CD4-positive, alpha-beta T cell treated with Interleukin-15 for 4 hours (primary cell): ENCODE measurements around the gene ARL15.

Experiments
- DNase-seq: peaks from one replicate; pipeline ENCODE4 v3.0.0-alpha.2; 2020; ENCODE audit warnings: low spot score

The ARL15 gene

GRCh38 chr5:54022223-54022622, 288.1 kb downstream of the ARL15 start:
- no peak for DNase-seq

- DNase-seq = no peak
These were observed 288.8 kb downstream of the ARL15 start for GRCh38 chr5:54021431-54022164.

GRCh38 chr5:54018438-54018837, 291.9 kb downstream of the ARL15 start:
- no peak for DNase-seq

- no peak for DNase-seq
These were observed 292.8 kb downstream of the ARL15 start for GRCh38 chr5:54017580-54017979.

GRCh38 chr5:54013556-54014194, 296.7 kb downstream of the ARL15 start:
- peak; percentile 7 for DNase-seq

- no peak for DNase-seq
These were observed 300.5 kb downstream of the ARL15 start for GRCh38 chr5:54009828-54010227.

GRCh38 chr5:54009357-54009756, 301.0 kb downstream of the ARL15 start:
- no peak for DNase-seq

- DNase-seq = no peak
These were observed 302.3 kb downstream of the ARL15 start for GRCh38 chr5:54007827-54008777.

GRCh38 chr5:54004697-54005096, 305.7 kb downstream of the ARL15 start:
- no peak for DNase-seq

- DNase-seq = no peak
These were observed 307.6 kb downstream of the ARL15 start for GRCh38 chr5:54002779-54003178.

- DNase-seq = no peak
These were observed 308.2 kb downstream of the ARL15 start for GRCh38 chr5:54001976-54002775.

GRCh38 chr5:54000011-54000410, 310.4 kb downstream of the ARL15 start:
- no peak for DNase-seq

GRCh38 chr5:53997736-53998627, 312.4 kb downstream of the ARL15 start:
- no peak for DNase-seq

- DNase-seq = no peak
These were observed 314.4 kb downstream of the ARL15 start for GRCh38 chr5:53996008-53996407.

- DNase-seq = no peak
These were observed 316.2 kb downstream of the ARL15 start for GRCh38 chr5:53994148-53994547.

- no peak for DNase-seq
These were observed 318.4 kb downstream of the ARL15 start for GRCh38 chr5:53991942-53992341.

GRCh38 chr5:53987101-53987500, 323.3 kb downstream of the ARL15 start:
- DNase-seq = no peak

- no peak for DNase-seq
These were observed 324.6 kb downstream of the ARL15 start for GRCh38 chr5:53985796-53986195.

GRCh38 chr5:53984971-53985370, 325.4 kb downstream of the ARL15 start:
- no peak for DNase-seq

- DNase-seq = no peak
These were observed 326.6 kb downstream of the ARL15 start for GRCh38 chr5:53983568-53984460.
